ENCODE measurements around the gene JAG2.

DNA sequence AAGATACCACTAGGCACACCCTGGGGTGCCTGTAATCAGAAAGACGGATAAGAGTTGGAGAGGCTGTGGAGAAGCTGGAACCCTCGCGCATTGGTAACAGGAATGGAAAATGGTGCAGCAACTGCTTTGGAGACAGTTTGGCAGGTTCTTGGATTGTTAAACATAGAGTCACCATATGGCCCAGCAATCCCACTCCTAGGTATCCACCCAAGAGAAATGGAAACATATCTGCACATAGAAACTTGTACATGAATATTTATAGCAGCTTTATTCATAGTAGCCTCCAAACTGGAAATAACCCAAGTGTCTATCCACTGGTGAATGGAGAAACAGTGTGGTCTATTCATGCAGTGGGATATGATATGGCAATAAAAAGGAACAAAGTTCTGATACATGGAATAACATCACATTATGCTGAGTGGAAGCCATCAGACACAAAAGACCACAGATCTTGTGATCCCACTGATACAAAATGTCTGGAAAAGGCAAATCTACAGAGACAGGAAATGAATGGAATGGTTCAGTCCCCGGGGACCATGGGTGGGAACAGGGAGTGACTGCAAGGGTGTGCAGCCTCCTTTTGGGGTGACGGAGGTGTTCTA, 45.4 kb downstream of the JAG2 start:
- TF ChIP-seq, protein P1, sequence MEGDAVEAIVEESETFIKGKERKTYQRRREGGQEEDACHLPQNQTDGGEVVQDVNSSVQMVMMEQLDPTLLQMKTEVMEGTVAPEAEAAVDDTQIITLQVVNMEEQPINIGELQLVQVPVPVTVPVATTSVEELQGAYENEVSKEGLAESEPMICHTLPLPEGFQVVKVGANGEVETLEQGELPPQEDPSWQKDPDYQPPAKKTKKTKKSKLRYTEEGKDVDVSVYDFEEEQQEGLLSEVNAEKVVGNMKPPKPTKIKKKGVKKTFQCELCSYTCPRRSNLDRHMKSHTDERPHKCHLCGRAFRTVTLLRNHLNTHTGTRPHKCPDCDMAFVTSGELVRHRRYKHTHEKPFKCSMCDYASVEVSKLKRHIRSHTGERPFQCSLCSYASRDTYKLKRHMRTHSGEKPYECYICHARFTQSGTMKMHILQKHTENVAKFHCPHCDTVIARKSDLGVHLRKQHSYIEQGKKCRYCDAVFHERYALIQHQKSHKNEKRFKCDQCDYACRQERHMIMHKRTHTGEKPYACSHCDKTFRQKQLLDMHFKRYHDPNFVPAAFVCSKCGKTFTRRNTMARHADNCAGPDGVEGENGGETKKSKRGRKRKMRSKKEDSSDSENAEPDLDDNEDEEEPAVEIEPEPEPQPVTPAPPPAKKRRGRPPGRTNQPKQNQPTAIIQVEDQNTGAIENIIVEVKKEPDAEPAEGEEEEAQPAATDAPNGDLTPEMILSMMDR (IDR thresholded peaks at IDR 0.05): no peak
- TF ChIP-seq EP300 (IDR thresholded peaks at IDR 0.05; ENCODE audit: low read depth) (no peak), POLR2A (IDR thresholded peaks at IDR 0.05) (no peak), POLR2AphosphoS5 (IDR thresholded peaks at IDR 0.05) (no peak)
